Endothelial cell of umbilical vein (primary cell): ENCODE results near the gene MAML1. TPM values are rescaled to one million over a fixed set of nuclear protein-coding genes. Genes with fewer than 3 reads are reported as not detected.

Experiments used
- BruUV-seq: library from RNA; stranded (reverse); fragments of 400-500 nt; replicated peaks from 2 replicates; lab custom pipeline; 2021; lab: Mats Ljungman, UMichigan
- CTCF ChIA-PET: fragments of 300-600, 350-600 bp; sonication (Branson Sonifier 250); formaldehyde crosslinking; loops from one replicate; lab custom pipeline; 2021; ENCODE audit warnings: antibody characterized with exemption, inconsistent platforms; lab: Charles Lee
- POLR2A ChIA-PET: fragments of 300-600, 350-600 bp; sonication (Branson Sonifier 250); formaldehyde crosslinking; loops from one replicate; lab custom pipeline; 2021; ENCODE audit warnings: antibody characterized with exemption, inconsistent platforms; lab: Charles Lee
- DNase-seq: peaks from one replicate; pipeline ENCODE4 v3.0.0-alpha.2; 2011; ENCODE audit warnings: low read depth, low spot score
- FAIRE-seq: peaks from 2 replicates; lab custom pipeline; 2011; peaks lifted over from hg19 to GRCh38; lab: Jason Lieb, UNC
- H2AFZ ChIP-seq: 2 replicates; pipeline ENCODE4 v1.6.0; 2012; ENCODE audit warnings: low read depth, low read length, control low read depth, inconsistent platforms
- H3K27ac ChIP-seq: 2 replicates; pipeline ENCODE4 v1.5.1; 2011; ENCODE audit warnings: low read depth, mild to moderate bottlenecking, control low read depth, low read length, moderate library complexity; ENCODE audit not compliant: insufficient read depth
- H3K27me3 ChIP-seq, 2 experiments: 2 replicates each; pipeline versions ENCODE4 v1.6.0 to v1.6.1; 2011; ENCODE audit warnings: low read length in 2 of 2, mixed read lengths in 1 of 2; ENCODE audit not compliant: control insufficient read depth in 2 of 2, insufficient read depth in 2 of 2
- H3K36me3 ChIP-seq, 2 experiments: 2 replicates in 1 of 2; 3 replicates in 1 of 2; pipeline ENCODE4 v1.5.1; 2011; ENCODE audit warnings: low read length in 2 of 2, mild to moderate bottlenecking in 1 of 2, moderate library complexity in 1 of 2; ENCODE audit not compliant: control insufficient read depth in 2 of 2, insufficient read depth in 2 of 2; ENCODE audit errors: extremely low read depth in 1 of 2
- H3K4me1 ChIP-seq: 3 replicates; pipeline ENCODE4 v1.5.1; 2011; ENCODE audit warnings: mild to moderate bottlenecking, low read length; ENCODE audit not compliant: control insufficient read depth, insufficient read depth; ENCODE audit errors: extremely low read depth
- H3K4me2 ChIP-seq: 2 replicates; pipeline ENCODE4 v1.6.1; 2011; ENCODE audit warnings: low read length, control low read depth, mixed read lengths; ENCODE audit not compliant: insufficient read depth
- H3K4me3 ChIP-seq, 3 experiments: fragments of 200-600 bp in 1 of 3; sonication (generic), shearing (Covaris generic) in 1 of 3; replicated peaks in 1 of 3; 2 replicates each; pipeline ENCODE4 v1.5.1; 2011 to 2016; ENCODE audit warnings: control low read depth in 3 of 3, low read length in 3 of 3, mild to moderate bottlenecking in 2 of 3, inconsistent platforms in 1 of 3, low read depth in 1 of 3, moderate library complexity in 1 of 3; ENCODE audit not compliant: insufficient read depth in 1 of 3
- H3K79me2 ChIP-seq: 2 replicates; pipeline ENCODE4 v1.6.0; 2012; ENCODE audit warnings: low read length, inconsistent platforms; ENCODE audit not compliant: control insufficient read depth, insufficient read depth
- H3K9ac ChIP-seq: replicated peaks from 2 replicates; pipeline ENCODE3; 2011; ENCODE audit warnings: low read length, control low read depth; ENCODE audit not compliant: insufficient read depth; ENCODE audit errors: extremely low read depth
- H3K9me1 ChIP-seq: replicated peaks from 3 replicates; pipeline ENCODE4 v1.6.0; 2011; ENCODE audit warnings: mild to moderate bottlenecking, low read length; ENCODE audit not compliant: control insufficient read depth, insufficient read depth; ENCODE audit errors: extremely low read depth
- H3K9me3 ChIP-seq: replicated peaks from 2 replicates; pipeline ENCODE4 v1.5.1; 2012; ENCODE audit warnings: low read length, inconsistent platforms; ENCODE audit not compliant: control insufficient read depth, insufficient read depth
- H4K20me1 ChIP-seq: replicated peaks from 2 replicates; pipeline ENCODE3; 2011; ENCODE audit warnings: mild to moderate bottlenecking, low read length; ENCODE audit not compliant: control insufficient read depth, insufficient read depth; ENCODE audit errors: extremely low read depth
- CTCF ChIP-seq, 2 donors: IDR thresholded peaks; 1 replicate in 1 of 2; 2 replicates in 1 of 2; pipeline ENCODE4 v1.5.1; 2011; ENCODE audit warnings: low read length in 2 of 2, mild to moderate bottlenecking in 2 of 2, moderate library complexity in 2 of 2, control low read depth in 1 of 2, inconsistent platforms in 1 of 2, low read depth in 1 of 2; ENCODE audit not compliant: insufficient read depth in 1 of 2; ENCODE audit errors: extremely low read depth in 1 of 2
- EZH2 ChIP-seq: IDR thresholded peaks from 2 replicates; pipeline ENCODE4 v1.6.1; 2012; ENCODE audit warnings: borderline replicate concordance, low read depth, mild to moderate bottlenecking, moderate library complexity, low read length, inconsistent platforms; ENCODE audit not compliant: severe bottlenecking
- FOS ChIP-seq: IDR thresholded peaks from 2 replicates; pipeline ENCODE4 v1.6.1; 2011; ENCODE audit warnings: mild to moderate bottlenecking, low read length, moderate library complexity, borderline replicate concordance; ENCODE audit not compliant: insufficient read depth
- GATA2 ChIP-seq: IDR thresholded peaks from 2 replicates; pipeline ENCODE4 v1.7.0; 2011; ENCODE audit warnings: low read depth, mild to moderate bottlenecking, moderate library complexity, mixed read lengths, low read length; ENCODE audit not compliant: insufficient read length, insufficient read depth
- JUN ChIP-seq: IDR thresholded peaks from 2 replicates; pipeline ENCODE4 v1.6.1; 2011; ENCODE audit warnings: borderline replicate concordance, low read depth; ENCODE audit not compliant: insufficient read length, insufficient read depth
- MAX ChIP-seq: IDR thresholded peaks from 2 replicates; pipeline ENCODE4 v1.6.1; 2011; ENCODE audit not compliant: insufficient read depth, insufficient read length
- MYC ChIP-seq: IDR thresholded peaks from one replicate; pipeline ENCODE4 v1.6.1; 2011; ENCODE audit warnings: mild to moderate bottlenecking, low read depth, low read length
- POLR2A ChIP-seq: IDR thresholded peaks from 2 replicates; pipeline ENCODE4 v1.6.1; 2012; ENCODE audit warnings: low read depth, mild to moderate bottlenecking, control low read depth, low read length
- POLR2AphosphoS5 ChIP-seq: IDR thresholded peaks from 2 replicates; pipeline ENCODE4 v1.6.1; 2012; ENCODE audit warnings: low read depth, mild to moderate bottlenecking, control low read depth, low read length, moderate library complexity; ENCODE audit not compliant: insufficient read depth
- dilution Hi-C: fragments of 300-500 bp; cut with MboI; formaldehyde crosslinking; loops from one replicate; pipeline ENCODE4 v1.15.0; 2019; ENCODE audit warnings: low sequenced_read_pairs; ENCODE audit not compliant: extremely low pct_ligation_motif_present
- intact Hi-C: fragments of 100-400 bp; cut with micrococcal nuclease; formaldehyde crosslinking; loops from one replicate; pipeline ENCODE4 v1.10.0; 2022
- polyA plus RNA-seq, 4 experiments: library from polyadenylated mRNA; depleted of rRNA in 3 of 4; stranded (reverse) in 3 of 4; unstranded in 1 of 4; fragments of >200 nt; gene quantifications; 2 replicates each; pipeline versions ENCODE4 v1.2.1 to v1.2.3, GENCODE V29; 2011 to 2012; ENCODE audit warnings: missing spikeins in 1 of 4
- total RNA-seq: library from RNA; stranded (reverse); gene quantifications from 2 replicates; pipeline ENCODE4 v1.2.3, GENCODE V29; 2021

MAML1 gene
- total and polyA plus RNA-seq, 2 donors (not counting 3 experiments of a cell fraction or from before 2014, with no cell fraction given), result 12.4 to 29.0 TPM

- no TSS peak for BruUV-seq
- no peak within 1 kb of the TSS for H3K9ac ChIP-seq
- DNase-seq (peak; percentile 52), FAIRE-seq (peak; percentile 52)
- POLR2A ChIA-PET, result no interaction called here
- CTCF ChIA-PET, result interaction anchor here (0.6 to 8.8 kb wide), 8 partner anchors 9 to 61 kb away, joined by 3 to 103 read pairs (median 3); partner anchors contain the start of gene MAML1
- H3K36me3 ChIP-seq, result peaks cover 2 to 10% of the 10 kb centered on the region in 2 experiments
- dilution Hi-C loops, result no loop called here
- no peak within 1 kb of the TSS for H3K27ac ChIP-seq
- no peaks in the 10 kb centered on the region for H4K20me1 ChIP-seq
- no peak within 1 kb of the TSS for H3K4me2 ChIP-seq
- no peak for TF ChIP-seq FOS
- no peak for TF ChIP-seq MAX
- no peak for TF ChIP-seq JUN
- no peak for TF ChIP-seq MYC
- no peaks in the 10 kb centered on the region for H3K27me3 ChIP-seq
- H3K9me1 ChIP-seq, result no peaks in the 10 kb centered on the region
- H2AFZ ChIP-seq, result no peak within 1 kb of the TSS
- peaks cover 10% of the 10 kb centered on the region for H3K4me1 ChIP-seq
- intact Hi-C loops, result loop anchor here (10.0 kb wide), 1 partner anchor 129 kb away; no protein-coding TSS in a partner anchor
- H3K4me3 ChIP-seq, result no peak within 1 kb of the TSS
- no peaks in the 10 kb centered on the region for H3K9me3 ChIP-seq
- H3K79me2 ChIP-seq, result no peaks in the 10 kb centered on the region
Measured at GRCh38 chr5:179793468-179794139, 61.0 kb downstream of the MAML1 start, which contains the start of gene LTC4S. TSS of gene LTC4S (plus strand) at chr5:179793986. CDS start at chr5:179794081, 95 bp downstream.

- H2AFZ ChIP-seq, result no peak overlapping the region
- no TSS peak for BruUV-seq
Measured at GRCh38 chr5:179794171-179794570, 61.5 kb downstream of the MAML1 start.

More at GRCh38 chr5:179794171-179794570, 61.5 kb downstream of the MAML1 start:
- H3K79me2 ChIP-seq, result no peaks in the 10 kb centered on the region
- dilution Hi-C loops, result no loop called here
- H3K9me1 ChIP-seq, result no peaks in the 10 kb centered on the region
- H3K27ac ChIP-seq, result no peak overlapping the region
- no peak overlapping the region for H3K4me2 ChIP-seq
- ChIA-PET POLR2A (no interaction called here), CTCF (interaction anchor here (1.1 to 8.8 kb wide), 6 partner anchors 9 to 35 kb away, joined by 3 to 103 read pairs (median 3); no protein-coding TSS in a partner anchor)
- H3K4me3 ChIP-seq, result no peak overlapping the region
- no peaks in the 10 kb centered on the region for H4K20me1 ChIP-seq
- DNase-seq, result no peak
- no peak overlapping the region for H3K9ac ChIP-seq
- TF ChIP-seq POLR2AphosphoS5, result no peak
- no peak for TF ChIP-seq CTCF (IDR thresholded peaks at IDR 0.05; ENCODE audit: extremely low read depth in 1 of 2, insufficient read depth in 1 of 2, low read depth in 1 of 2, low read length in 2 of 2)
- TF ChIP-seq POLR2A, result no peak
- no peak for TF ChIP-seq MYC
- TF ChIP-seq GATA2, result no peak
- no peak for TF ChIP-seq MAX
- TF ChIP-seq EZH2, result no peak
- no peak for TF ChIP-seq JUN
- TF ChIP-seq FOS, result no peak
- no peak for FAIRE-seq
- H3K36me3 ChIP-seq, result peaks cover 6 to 16% of the 10 kb centered on the region in 2 experiments
- no peaks in the 10 kb centered on the region for H3K27me3 ChIP-seq
- H3K9me3 ChIP-seq, result no peaks in the 10 kb centered on the region
- H3K4me1 ChIP-seq, result peaks cover 10% of the 10 kb centered on the region
- intact Hi-C loops, result loop anchor here (10.0 kb wide), 1 partner anchor 129 kb away; no protein-coding TSS in a partner anchor
